DOHH2 (cell line): ENCODE results near the gene DNAJC4.
"Not testable (repeated sequence)": the region's sequence is repeated elsewhere in the genome, so short reads cannot be mapped to it uniquely, and the experiment has no call there.

ENCODE experiments used
- H3F3A ChIP-seq: fragments of 200-600 bp; sonication (generic), shearing (Covaris generic); 2 replicates; pipeline ENCODE4 v1.6.0; 2016; ENCODE audit warnings: antibody characterized with exemption, mild to moderate bottlenecking; ENCODE audit not compliant: control insufficient read depth, insufficient read depth
- H3K27ac ChIP-seq: fragments of 200-600 bp; sonication (generic); 2 replicates; pipeline ENCODE4 v1.5.1; 2014; ENCODE audit warnings: low read depth, mild to moderate bottlenecking, low read length, moderate library complexity
- H3K27me3 ChIP-seq: fragments of 200-600 bp; sonication (generic); 2 replicates; pipeline ENCODE4 v1.6.1; 2014; ENCODE audit warnings: mild to moderate bottlenecking, low read length, mixed read lengths; ENCODE audit not compliant: control insufficient read depth
- H3K36me3 ChIP-seq: fragments of 200-600 bp; sonication (generic); 2 replicates; pipeline ENCODE4 v1.6.1; 2014; ENCODE audit warnings: mild to moderate bottlenecking, low read length, moderate library complexity, mixed read lengths; ENCODE audit not compliant: control insufficient read depth
- H3K4me1 ChIP-seq: fragments of 200-600 bp; sonication (generic); 2 replicates; pipeline ENCODE4 v1.6.1; 2014; ENCODE audit warnings: mild to moderate bottlenecking, low read length, mixed read lengths; ENCODE audit not compliant: control insufficient read depth
- H3K4me2 ChIP-seq: fragments of 200-600 bp; sonication (generic); 2 replicates; pipeline ENCODE4 v1.6.0; 2014; ENCODE audit warnings: mild to moderate bottlenecking, low read length, moderate library complexity
- H3K4me3 ChIP-seq: fragments of 200-600 bp; sonication (generic); 2 replicates; pipeline ENCODE4 v1.5.1; 2014; ENCODE audit warnings: mild to moderate bottlenecking, low read length, mixed read lengths
- H3K79me2 ChIP-seq: fragments of 200-600 bp; sonication (generic); 2 replicates; pipeline ENCODE4 v1.6.1; 2014; ENCODE audit warnings: mild to moderate bottlenecking, low read length, mixed read lengths; ENCODE audit not compliant: control insufficient read depth
- H3K9me2 ChIP-seq: fragments of 200-600 bp; sonication (generic); replicated peaks from 2 replicates; pipeline ENCODE4 v1.6.1; 2014; ENCODE audit warnings: mild to moderate bottlenecking, low read length, mixed read lengths; ENCODE audit not compliant: control insufficient read depth
- H3K9me3 ChIP-seq: fragments of 200-600 bp; sonication (generic); 2 replicates; pipeline ENCODE4 v1.6.1; 2014; ENCODE audit warnings: antibody characterized with exemption, low read length, mixed read lengths; ENCODE audit not compliant: control insufficient read depth, insufficient read depth
- H4K20me1 ChIP-seq: fragments of 200-600 bp; sonication (generic); 2 replicates; pipeline ENCODE4 v1.6.0; 2014; ENCODE audit warnings: low read depth, mild to moderate bottlenecking, antibody characterized with exemption, low read length, moderate library complexity; ENCODE audit not compliant: control insufficient read depth, insufficient read depth
- CTCF ChIP-seq: fragments of 200-600 bp; sonication (generic); IDR thresholded peaks from one replicate; pipeline ENCODE4 v1.5.1; 2014; ENCODE audit warnings: antibody characterized with exemption, mild to moderate bottlenecking, low read depth, low read length; ENCODE audit not compliant: poor library complexity, severe bottlenecking
- EZH2phosphoT487 ChIP-seq: fragments of 200-600 bp; sonication (generic); IDR thresholded peaks from 2 replicates; pipeline ENCODE4 v1.6.1; 2017; ENCODE audit warnings: borderline replicate concordance, mild to moderate bottlenecking, antibody characterized with exemption, low read length, moderate library complexity, mixed read lengths

The DNAJC4 gene

GRCh38 chr11:64245401-64245796 lies 15.1 kb downstream of the DNAJC4 start:
- Histone ChIP-seq H3K4me1 (peaks cover 54% of the 10 kb centered on the region), H3K36me3 (peaks cover 47% of the 10 kb centered on the region), H3K27ac (peak overlapping the region; percentile 85), H3K9me2 (no peaks in the 10 kb centered on the region), H3K79me2 (peaks cover 48% of the 10 kb centered on the region), H3K27me3 (no peaks in the 10 kb centered on the region), H3K4me3 (peak overlapping the region; percentile 97), H3F3A (peaks cover 29% of the 10 kb centered on the region), H3K9me3 (no peaks in the 10 kb centered on the region), H4K20me1 (no peaks in the 10 kb centered on the region), H3K4me2 (peak overlapping the region; percentile 89)
- TF ChIP-seq CTCF (no peak), EZH2phosphoT487 (no peak)

DNA sequence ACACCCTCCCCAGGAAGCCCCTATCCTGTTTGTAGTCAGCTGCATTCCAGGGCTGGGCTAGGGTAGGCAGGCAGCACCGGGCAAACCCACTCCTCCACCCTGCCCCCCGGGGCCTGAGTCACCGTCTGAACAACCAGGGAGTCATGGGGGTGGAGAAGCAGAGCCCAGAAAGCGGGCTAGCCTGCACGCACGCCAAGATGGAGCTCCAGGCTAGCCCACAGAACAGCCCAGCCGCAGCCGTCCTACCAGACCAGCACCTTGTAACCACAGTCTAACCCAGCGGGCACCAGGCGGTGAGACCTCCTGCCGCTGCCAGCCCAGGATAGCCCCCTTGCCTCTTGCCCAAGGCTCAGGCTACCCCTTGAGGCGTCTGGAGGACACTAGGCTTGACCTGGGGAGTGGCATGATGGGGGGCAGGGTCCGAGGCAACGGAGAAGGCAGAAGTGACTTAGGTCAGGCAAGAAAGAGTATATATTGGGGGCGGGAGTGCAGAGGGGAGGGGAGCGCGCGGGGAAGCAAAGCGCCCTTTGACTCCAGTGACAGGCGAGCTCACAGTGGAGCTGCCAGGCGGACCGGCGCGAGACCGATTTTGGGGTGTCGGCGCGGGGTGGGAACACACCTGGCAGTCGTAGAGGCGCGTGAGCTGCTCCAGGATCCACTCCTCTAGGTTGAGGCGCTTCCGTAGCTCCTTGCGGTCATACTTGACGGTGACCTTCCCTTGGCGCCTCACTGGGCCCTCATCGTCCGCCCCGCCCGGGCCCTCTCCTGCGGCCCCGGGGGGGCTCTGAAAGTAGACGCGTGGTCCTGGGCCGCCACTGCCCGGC lies 15.7 kb downstream of the DNAJC4 start:
- peaks cover 45% of the 10 kb centered on the region for H3K79me2 ChIP-seq
- peaks cover 27% of the 10 kb centered on the region for H3F3A ChIP-seq
- H4K20me1 ChIP-seq, result no peaks in the 10 kb centered on the region
- peak overlapping the region; percentile 85 for H3K27ac ChIP-seq
- no peaks in the 10 kb centered on the region for H3K27me3 ChIP-seq
- no peaks in the 10 kb centered on the region for H3K9me3 ChIP-seq
- H3K9me2 ChIP-seq, result no peaks in the 10 kb centered on the region
- peak overlapping the region; percentile 89 for H3K4me2 ChIP-seq
- H3K36me3 ChIP-seq, result peaks cover 43% of the 10 kb centered on the region
- peak overlapping the region; percentile 97 for H3K4me3 ChIP-seq
- peaks cover 58% of the 10 kb centered on the region for H3K4me1 ChIP-seq
- TF ChIP-seq CTCF, result peak; percentile 9
- TF ChIP-seq EZH2phosphoT487, result no peak

DNA sequence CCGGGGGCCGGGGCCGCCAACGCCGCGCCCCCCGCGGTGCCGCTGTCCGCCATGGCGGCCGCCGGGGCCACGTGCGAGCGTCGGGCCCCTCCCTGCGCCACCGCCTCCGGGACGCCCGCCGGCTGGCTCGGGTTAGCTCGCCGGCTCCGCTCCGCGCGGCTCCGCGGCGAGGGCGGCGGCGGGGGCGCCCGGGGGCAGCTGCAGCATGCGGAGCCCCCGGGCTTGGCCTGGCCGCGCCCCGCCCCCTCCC lies 16.2 kb downstream of the DNAJC4 start:
- peaks cover 60% of the 10 kb centered on the region for H3K4me1 ChIP-seq
- peaks cover 44% of the 10 kb centered on the region for H3K79me2 ChIP-seq
- not testable (repeated sequence) for H3K9me2 ChIP-seq, H3K4me2 ChIP-seq, H3K27me3 ChIP-seq, H4K20me1 ChIP-seq, H3K9me3 ChIP-seq
- peak overlapping the region; percentile 85 for H3K27ac ChIP-seq
- peaks cover 27% of the 10 kb centered on the region for H3F3A ChIP-seq
- peaks cover 41% of the 10 kb centered on the region for H3K36me3 ChIP-seq
- peak overlapping the region; percentile 97 for H3K4me3 ChIP-seq

- peak within 1 kb of the TSS; percentile 97 for H3K4me3 ChIP-seq
- H3K4me2 ChIP-seq, result peak within 1 kb of the TSS; percentile 89
- H3K36me3 ChIP-seq, result peaks cover 38% of the 10 kb centered on the region
- H3K27ac ChIP-seq, result peak within 1 kb of the TSS; percentile 85
- peaks cover 27% of the 10 kb centered on the region for H3F3A ChIP-seq
- H3K27me3 ChIP-seq, result no peaks in the 10 kb centered on the region
- TF ChIP-seq CTCF, result peak; percentile 32
- no peak for TF ChIP-seq EZH2phosphoT487
- peaks cover 62% of the 10 kb centered on the region for H3K4me1 ChIP-seq
- H3K79me2 ChIP-seq, result peaks cover 44% of the 10 kb centered on the region
- H4K20me1 ChIP-seq, result no peaks in the 10 kb centered on the region
- H3K9me3 ChIP-seq, result no peaks in the 10 kb centered on the region
- H3K9me2 ChIP-seq, result no peaks in the 10 kb centered on the region
These were observed 16.8 kb downstream of the DNAJC4 start, which contains the start of gene PPP1R14B for GRCh38 chr11:64246871-64247728. Gene PPP1R14B, minus strand, starts transcription at chr11:64246943. Its CDS starts 270 bp downstream, at chr11:64246673.
